ENCODE measurements around the gene BARHL2.

DNA sequence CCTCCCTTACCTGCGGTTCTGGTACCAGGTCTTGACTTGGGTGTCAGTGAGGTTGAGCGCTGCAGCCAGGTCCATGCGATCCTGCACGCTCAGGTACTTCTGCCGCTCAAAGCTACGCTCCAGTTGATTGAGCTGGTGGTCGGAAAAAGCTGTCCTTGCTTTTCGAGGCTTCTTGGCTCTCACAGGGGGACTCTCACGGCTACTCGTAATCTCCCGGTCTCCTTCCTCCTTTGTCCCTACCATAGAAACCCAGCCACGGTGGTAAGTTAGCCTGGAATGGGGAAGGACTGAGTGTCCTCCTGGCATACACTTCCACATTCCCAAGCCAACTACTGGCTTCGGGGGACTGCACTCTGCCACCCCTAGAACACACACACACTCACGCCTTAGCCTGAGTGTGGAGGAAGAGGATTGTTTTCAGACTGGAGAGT lies 2.6 kb downstream of the BARHL2 start:
- TF ChIP-seq, protein P1, sequence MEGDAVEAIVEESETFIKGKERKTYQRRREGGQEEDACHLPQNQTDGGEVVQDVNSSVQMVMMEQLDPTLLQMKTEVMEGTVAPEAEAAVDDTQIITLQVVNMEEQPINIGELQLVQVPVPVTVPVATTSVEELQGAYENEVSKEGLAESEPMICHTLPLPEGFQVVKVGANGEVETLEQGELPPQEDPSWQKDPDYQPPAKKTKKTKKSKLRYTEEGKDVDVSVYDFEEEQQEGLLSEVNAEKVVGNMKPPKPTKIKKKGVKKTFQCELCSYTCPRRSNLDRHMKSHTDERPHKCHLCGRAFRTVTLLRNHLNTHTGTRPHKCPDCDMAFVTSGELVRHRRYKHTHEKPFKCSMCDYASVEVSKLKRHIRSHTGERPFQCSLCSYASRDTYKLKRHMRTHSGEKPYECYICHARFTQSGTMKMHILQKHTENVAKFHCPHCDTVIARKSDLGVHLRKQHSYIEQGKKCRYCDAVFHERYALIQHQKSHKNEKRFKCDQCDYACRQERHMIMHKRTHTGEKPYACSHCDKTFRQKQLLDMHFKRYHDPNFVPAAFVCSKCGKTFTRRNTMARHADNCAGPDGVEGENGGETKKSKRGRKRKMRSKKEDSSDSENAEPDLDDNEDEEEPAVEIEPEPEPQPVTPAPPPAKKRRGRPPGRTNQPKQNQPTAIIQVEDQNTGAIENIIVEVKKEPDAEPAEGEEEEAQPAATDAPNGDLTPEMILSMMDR (IDR thresholded peaks at IDR 0.05; ENCODE audit: low read depth, low read length): no peak
- no peak for TF ChIP-seq EZH2phosphoT487 (IDR thresholded peaks at IDR 0.05; ENCODE audit: low read depth)

Data from OCI-LY3 (cell line).